ENCODE results near the gene CFAP46. TPM values are rescaled to one million over a fixed set of nuclear protein-coding genes. Genes with fewer than 3 reads are reported as not detected.

CFAP46 gene
- total RNA-seq, 1 donor from 2014 or later, result not detected

- Mint-ChIP-seq H3K4me1 (no peaks in the 10 kb centered on the region), H3K9me3 (no peaks in the 10 kb centered on the region), H3K27me3 (no peaks in the 10 kb centered on the region), H3K36me3 (ENCODE audit: low read depth) (no peaks in the 10 kb centered on the region), H3K27ac (no peak overlapping the region), H3K4me3 (no peak overlapping the region)
- intact Hi-C loops (cut with micrococcal nuclease), result no loop called here
- no peak for DNase-seq
Observed at GRCh38 chr10:132883391-132883881, 58.9 kb downstream of the CFAP46 start.

GRCh38 chr10:132882069-132882951, 60.1 kb downstream of the CFAP46 start:
- Mint-ChIP-seq H3K9me3 (no peaks in the 10 kb centered on the region), H3K4me3 (no peak overlapping the region), H3K4me1 (no peaks in the 10 kb centered on the region), H3K36me3 (ENCODE audit: low read depth) (no peaks in the 10 kb centered on the region), H3K27ac (no peak overlapping the region), H3K27me3 (no peaks in the 10 kb centered on the region)
- intact Hi-C loops (cut with micrococcal nuclease), result no loop called here
- no peak for DNase-seq

GRCh38 chr10:132881186-132881920, 61.0 kb downstream of the CFAP46 start:
- no peaks in the 10 kb centered on the region for H3K27me3 Mint-ChIP-seq
- DNase-seq, result no peak
- H3K9me3 Mint-ChIP-seq, result no peaks in the 10 kb centered on the region
- intact Hi-C loops (cut with micrococcal nuclease), result no loop called here
- no peaks in the 10 kb centered on the region for H3K4me1 Mint-ChIP-seq
- H3K4me3 Mint-ChIP-seq, result no peak overlapping the region
- H3K36me3 Mint-ChIP-seq (ENCODE audit: low read depth), result no peaks in the 10 kb centered on the region
- no peak overlapping the region for H3K27ac Mint-ChIP-seq

- Mint-ChIP-seq H3K27me3 (peaks cover 2% of the 10 kb centered on the region), H3K27ac (no peak overlapping the region), H3K4me1 (no peaks in the 10 kb centered on the region), H3K4me3 (no peak overlapping the region), H3K9me3 (no peaks in the 10 kb centered on the region), H3K36me3 (ENCODE audit: low read depth) (no peaks in the 10 kb centered on the region)
- DNase-seq, result no peak
- intact Hi-C loops (cut with micrococcal nuclease), result no loop called here
Observed at GRCh38 chr10:132880128-132880981, 62.0 kb downstream of the CFAP46 start.

GRCh38 chr10:132879408-132880127, 62.8 kb downstream of the CFAP46 start:
- H3K27ac Mint-ChIP-seq, result no peak overlapping the region
- H3K9me3 Mint-ChIP-seq, result no peaks in the 10 kb centered on the region
- intact Hi-C loops (cut with micrococcal nuclease), result no loop called here
- H3K4me3 Mint-ChIP-seq, result no peak overlapping the region
- H3K36me3 Mint-ChIP-seq (ENCODE audit: low read depth), result no peaks in the 10 kb centered on the region
- H3K27me3 Mint-ChIP-seq, result peaks cover 2% of the 10 kb centered on the region
- DNase-seq, result no peak
- no peaks in the 10 kb centered on the region for H3K4me1 Mint-ChIP-seq

- H3K36me3 Mint-ChIP-seq (ENCODE audit: low read depth), result no peaks in the 10 kb centered on the region
- H3K27ac Mint-ChIP-seq, result no peak overlapping the region
- H3K4me1 Mint-ChIP-seq, result no peaks in the 10 kb centered on the region
- H3K27me3 Mint-ChIP-seq, result peaks cover 2% of the 10 kb centered on the region
- H3K9me3 Mint-ChIP-seq, result no peaks in the 10 kb centered on the region
- intact Hi-C loops (cut with micrococcal nuclease), result no loop called here
- no peak for DNase-seq
- no peak overlapping the region for H3K4me3 Mint-ChIP-seq
Observed at GRCh38 chr10:132878730-132879407, 63.5 kb downstream of the CFAP46 start.

- Mint-ChIP-seq H3K9me3 (no peaks in the 10 kb centered on the region), H3K27ac (no peak overlapping the region), H3K27me3 (peaks cover 2% of the 10 kb centered on the region), H3K36me3 (ENCODE audit: low read depth) (no peaks in the 10 kb centered on the region), H3K4me1 (no peaks in the 10 kb centered on the region), H3K4me3 (no peak overlapping the region)
- intact Hi-C loops (cut with micrococcal nuclease), result no loop called here
- no peak for DNase-seq
Observed at GRCh38 chr10:132878091-132878729, 64.2 kb downstream of the CFAP46 start.

- Mint-ChIP-seq H3K4me3 (no peak overlapping the region), H3K27ac (no peak overlapping the region), H3K9me3 (no peaks in the 10 kb centered on the region), H3K4me1 (no peaks in the 10 kb centered on the region), H3K36me3 (ENCODE audit: low read depth) (no peaks in the 10 kb centered on the region), H3K27me3 (peaks cover 2% of the 10 kb centered on the region)
- intact Hi-C loops (cut with micrococcal nuclease), result no loop called here
- no peak for DNase-seq
Observed at GRCh38 chr10:132877473-132877872, 64.9 kb downstream of the CFAP46 start.

GRCh38 chr10:132876993-132877431, 65.4 kb downstream of the CFAP46 start:
- H3K36me3 Mint-ChIP-seq (ENCODE audit: low read depth), result no peaks in the 10 kb centered on the region
- H3K9me3 Mint-ChIP-seq, result no peaks in the 10 kb centered on the region
- intact Hi-C loops (cut with micrococcal nuclease), result no loop called here
- DNase-seq, result no peak
- H3K27ac Mint-ChIP-seq, result no peak overlapping the region
- H3K27me3 Mint-ChIP-seq, result peaks cover 2% of the 10 kb centered on the region
- H3K4me1 Mint-ChIP-seq, result no peaks in the 10 kb centered on the region
- no peak overlapping the region for H3K4me3 Mint-ChIP-seq

GRCh38 chr10:132876131-132876860, 66.1 kb downstream of the CFAP46 start:
- Mint-ChIP-seq H3K36me3 (ENCODE audit: low read depth) (no peaks in the 10 kb centered on the region), H3K27ac (no peak overlapping the region), H3K4me1 (no peaks in the 10 kb centered on the region), H3K27me3 (peaks cover 4% of the 10 kb centered on the region), H3K4me3 (no peak overlapping the region), H3K9me3 (no peaks in the 10 kb centered on the region)
- no peak for DNase-seq
- intact Hi-C loops (cut with micrococcal nuclease), result no loop called here

- H3K9me3 Mint-ChIP-seq, result no peaks in the 10 kb centered on the region
- intact Hi-C loops (cut with micrococcal nuclease), result no loop called here
- no peak for DNase-seq
- H3K27me3 Mint-ChIP-seq, result peaks cover 5% of the 10 kb centered on the region
- H3K36me3 Mint-ChIP-seq (ENCODE audit: low read depth), result no peaks in the 10 kb centered on the region
- no peaks in the 10 kb centered on the region for H3K4me1 Mint-ChIP-seq
- no peak overlapping the region for H3K27ac Mint-ChIP-seq
- no peak overlapping the region for H3K4me3 Mint-ChIP-seq
Observed at GRCh38 chr10:132875435-132875834, 66.9 kb downstream of the CFAP46 start.

GRCh38 chr10:132873395-132873794, 69.0 kb downstream of the CFAP46 start:
- Mint-ChIP-seq H3K27ac (no peak overlapping the region), H3K9me3 (no peaks in the 10 kb centered on the region), H3K36me3 (ENCODE audit: low read depth) (no peaks in the 10 kb centered on the region), H3K4me3 (no peak overlapping the region), H3K4me1 (no peaks in the 10 kb centered on the region), H3K27me3 (peaks cover 5% of the 10 kb centered on the region)
- intact Hi-C loops (cut with micrococcal nuclease), result no loop called here
- no peak for DNase-seq
